ENCODE results near the gene AHCTF1.
"Not testable (repeated sequence)": the region's sequence is repeated elsewhere in the genome, so short reads cannot be mapped to it uniquely, and the experiment has no call there.

The AHCTF1 gene

GRCh38 chr1:246850640-246851039, 81.1 kb downstream of the AHCTF1 start:
- not testable (repeated sequence) for DNase-seq (ENCODE audit: low read depth); H3K4me3 ChIP-seq (ENCODE audit: low read depth, low read length)

GRCh38 chr1:246843876-246844275, 87.9 kb downstream of the AHCTF1 start:
- DNase-seq (ENCODE audit: low read depth) = no peak
- no peak overlapping the region for H3K4me3 ChIP-seq (ENCODE audit: low read depth, low read length)

DNA sequence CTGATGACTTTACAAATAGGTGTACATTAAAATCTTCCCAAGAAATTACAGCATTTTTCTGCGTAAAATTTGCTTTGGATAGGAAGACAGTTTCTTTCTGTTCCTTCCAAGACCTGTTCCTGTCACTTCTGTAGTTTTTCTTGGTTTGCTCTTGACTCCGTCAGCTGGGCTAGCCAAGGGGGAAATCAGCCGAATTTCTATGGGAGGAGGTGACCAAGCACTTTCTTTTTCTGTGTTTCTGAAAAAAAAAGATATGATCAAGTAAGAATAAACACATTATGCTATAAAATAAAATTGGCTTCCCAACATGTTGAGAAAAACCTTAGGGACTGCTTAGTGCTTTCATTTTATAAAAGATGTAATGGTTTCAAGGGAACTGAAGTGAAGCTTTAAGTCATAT, 91.0 kb downstream of the AHCTF1 start:
- H3K4me3 ChIP-seq (ENCODE audit: low read depth, low read length); DNase-seq (ENCODE audit: low read depth): not testable (repeated sequence)

DNA sequence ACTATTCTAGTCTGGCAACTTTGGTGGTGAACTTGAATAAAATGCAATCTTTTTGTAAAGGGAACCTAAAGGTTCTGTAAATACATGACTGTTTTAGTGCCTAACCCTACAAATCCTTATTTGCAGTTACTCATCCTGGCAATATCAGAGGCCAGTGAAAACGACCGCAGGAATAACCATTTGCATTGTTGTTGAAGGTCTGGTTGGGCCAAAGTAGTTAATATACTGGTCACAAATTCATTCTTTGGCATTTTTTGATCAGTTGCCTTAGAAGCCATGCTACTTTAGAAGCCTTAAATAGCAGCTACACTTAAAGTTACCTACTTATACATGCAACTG, 93.7 kb downstream of the AHCTF1 start:
- DNase-seq (ENCODE audit: low read depth) = no peak

GRCh38 chr1:246837418-246838117, 94.2 kb downstream of the AHCTF1 start:
- DNase-seq (ENCODE audit: low read depth) = no peak
- no peak overlapping the region for H3K4me3 ChIP-seq (ENCODE audit: low read depth, low read length)

More for the DNA sequence above, 93.7 kb downstream of the AHCTF1 start:
- H3K4me3 ChIP-seq (ENCODE audit: low read depth, low read length) = no peak overlapping the region

GRCh38 chr1:246836209-246836966, 95.4 kb downstream of the AHCTF1 start:
- DNase-seq (ENCODE audit: low read depth) = peak; percentile 7

DNA sequence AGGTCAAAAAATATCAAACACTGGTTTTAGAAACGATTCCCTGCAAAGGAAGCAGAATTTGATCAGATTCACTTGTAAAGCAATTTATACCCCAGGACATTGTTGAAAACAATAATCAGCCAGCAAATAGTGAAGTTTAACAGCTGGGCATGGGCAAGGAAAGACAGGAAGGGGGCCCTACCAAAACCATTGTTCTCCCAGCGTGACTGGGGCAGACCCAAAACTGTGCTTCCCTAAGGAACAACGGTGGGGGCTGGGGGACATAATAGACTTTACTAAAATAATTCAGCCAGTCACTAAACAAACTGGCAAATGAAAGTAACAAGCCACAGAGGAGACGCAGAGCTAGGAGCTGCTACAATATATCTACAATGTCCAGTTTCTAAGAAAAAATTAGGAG, 100.2 kb downstream of the AHCTF1 start:
- DNase-seq (ENCODE audit: low read depth) = no peak
- H3K4me3 ChIP-seq (ENCODE audit: low read depth, low read length) = no peak overlapping the region

More at GRCh38 chr1:246836209-246836966, 95.4 kb downstream of the AHCTF1 start:
- no peak overlapping the region for H3K4me3 ChIP-seq (ENCODE audit: low read depth, low read length)

- no peak overlapping the region for H3K4me3 ChIP-seq (ENCODE audit: low read depth, low read length)
- no peak for DNase-seq (ENCODE audit: low read depth)
Observed at GRCh38 chr1:246828818-246829217, 102.9 kb downstream of the AHCTF1 start.

GRCh38 chr1:246827396-246827795, 104.4 kb downstream of the AHCTF1 start:
- H3K4me3 ChIP-seq (ENCODE audit: low read depth, low read length) = no peak overlapping the region
- DNase-seq (ENCODE audit: low read depth) = no peak

DNA sequence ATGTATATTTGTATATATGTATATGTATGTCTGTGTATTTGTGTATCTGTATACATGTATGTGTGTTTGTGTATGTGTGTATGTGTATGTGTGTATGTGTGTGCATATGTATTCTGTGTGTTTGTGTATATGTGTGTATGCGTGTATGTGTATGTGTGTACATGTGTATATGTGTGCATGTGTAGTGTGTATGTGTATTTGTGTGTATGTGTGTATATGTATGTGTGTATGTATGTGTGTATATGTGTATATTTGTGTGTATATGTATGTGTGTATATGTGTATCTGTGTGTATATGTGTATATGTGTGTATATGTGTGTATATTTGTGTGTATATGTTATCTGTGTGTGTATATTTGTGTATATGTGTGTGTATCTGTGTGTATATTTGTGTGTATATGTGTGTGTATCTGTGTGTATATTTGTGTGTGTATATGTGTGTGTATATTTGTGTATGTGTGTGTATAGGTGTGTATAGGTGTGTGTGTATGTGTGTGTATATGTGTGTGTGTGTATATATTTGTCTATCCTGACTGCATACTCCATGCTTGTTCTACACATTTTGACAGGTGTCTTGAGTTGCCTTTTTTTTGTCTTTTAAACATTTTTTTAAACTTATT, 106.1 kb downstream of the AHCTF1 start:
- no peak for DNase-seq (ENCODE audit: low read depth)
- no peak overlapping the region for H3K4me3 ChIP-seq (ENCODE audit: low read depth, low read length)

- no peak for DNase-seq (ENCODE audit: low read depth)
- H3K4me3 ChIP-seq (ENCODE audit: low read depth, low read length) = no peak overlapping the region
Observed at GRCh38 chr1:246824541-246824940, 107.2 kb downstream of the AHCTF1 start.

- DNase-seq (ENCODE audit: low read depth); H3K4me3 ChIP-seq (ENCODE audit: low read depth, low read length): not testable (repeated sequence)
Observed at GRCh38 chr1:246822154-246822553, 109.6 kb downstream of the AHCTF1 start.

DNA sequence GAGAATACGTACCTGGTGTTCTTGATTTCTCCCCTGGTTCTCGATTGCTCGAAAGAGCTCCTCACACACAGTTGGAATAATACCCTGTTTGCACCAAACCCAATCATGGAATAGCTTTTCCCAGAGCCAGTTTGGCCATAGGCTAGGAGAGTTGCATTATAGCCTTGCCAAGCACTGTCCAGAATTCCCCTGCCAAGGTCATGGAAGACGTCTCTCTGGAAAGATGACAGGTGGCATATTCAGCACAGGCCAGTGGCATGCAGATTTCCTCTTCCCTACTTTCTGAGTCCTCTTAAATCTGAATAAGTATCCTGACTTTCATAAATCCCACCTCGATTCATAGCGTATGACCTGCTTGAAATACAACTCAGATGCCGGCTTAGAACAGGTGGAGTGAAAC, 111.1 kb downstream of the AHCTF1 start:
- no peak for DNase-seq (ENCODE audit: low read depth)
- no peak overlapping the region for H3K4me3 ChIP-seq (ENCODE audit: low read depth, low read length)

- DNase-seq (ENCODE audit: low read depth) = not testable (repeated sequence)
Observed at GRCh38 chr1:246817778-246818177, 114.0 kb downstream of the AHCTF1 start.

DNA sequence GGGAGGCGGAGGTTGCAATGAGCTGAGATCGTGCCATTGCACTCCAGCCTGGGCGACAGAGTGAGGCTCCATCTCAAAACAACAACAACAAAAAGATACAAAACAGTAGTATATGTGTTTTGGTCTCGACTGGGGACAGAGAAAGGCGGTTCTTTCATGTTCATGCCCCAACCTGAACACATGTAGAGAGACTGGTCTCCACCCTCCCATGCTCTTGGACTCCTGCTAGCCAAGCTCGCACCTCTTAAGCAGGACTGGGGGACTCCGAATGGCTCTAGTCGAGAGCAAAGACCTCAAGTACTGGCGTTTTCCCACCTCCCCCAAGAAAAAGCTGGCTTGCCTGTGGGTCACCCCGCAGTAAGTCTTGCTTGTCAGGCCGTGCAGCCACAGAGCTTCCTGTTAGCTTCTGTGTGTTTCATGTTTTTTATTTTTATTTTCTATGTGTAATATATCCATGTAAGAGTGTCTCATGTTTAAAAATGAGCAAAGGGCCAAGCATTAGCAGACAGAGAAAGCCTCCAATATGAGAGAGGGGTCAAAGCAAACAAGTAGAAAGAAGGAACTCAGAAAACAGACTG, 116.0 kb downstream of the AHCTF1 start:
- DNase-seq (ENCODE audit: low read depth) = no peak
- H3K4me3 ChIP-seq (ENCODE audit: low read depth, low read length) = no peak overlapping the region

More at GRCh38 chr1:246817778-246818177, 114.0 kb downstream of the AHCTF1 start:
- not testable (repeated sequence) for H3K4me3 ChIP-seq (ENCODE audit: low read depth, low read length)

- no peak for DNase-seq (ENCODE audit: low read depth)
Observed at GRCh38 chr1:246814890-246815289, 116.9 kb downstream of the AHCTF1 start.

DNA sequence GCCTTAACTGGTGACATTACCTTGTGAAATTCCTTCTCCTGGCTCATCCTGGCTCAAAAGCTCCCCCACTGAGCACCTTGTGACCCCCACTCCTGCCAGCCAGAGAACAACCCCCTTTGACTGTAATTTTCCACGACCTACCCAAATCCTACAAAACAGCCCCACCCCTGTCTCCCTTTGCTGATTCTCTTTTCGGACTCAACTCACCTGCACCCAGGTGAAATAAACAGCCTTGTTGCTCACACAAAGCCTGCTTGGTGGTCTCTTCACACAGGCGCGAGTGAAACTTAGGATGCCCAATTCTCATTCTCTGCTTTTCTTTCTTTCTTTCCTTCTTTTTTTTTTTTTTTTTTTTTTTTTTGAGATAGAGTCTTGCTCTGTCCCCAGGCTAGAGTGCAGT, 118.4 kb downstream of the AHCTF1 start:
- not testable (repeated sequence) for DNase-seq (ENCODE audit: low read depth); H3K4me3 ChIP-seq (ENCODE audit: low read depth, low read length)

More at GRCh38 chr1:246814890-246815289, 116.9 kb downstream of the AHCTF1 start:
- no peak overlapping the region for H3K4me3 ChIP-seq (ENCODE audit: low read depth, low read length)

- no peak for DNase-seq (ENCODE audit: low read depth)
- H3K4me3 ChIP-seq (ENCODE audit: low read depth, low read length) = no peak overlapping the region
Observed at GRCh38 chr1:246811985-246812384, 119.8 kb downstream of the AHCTF1 start.

DNA sequence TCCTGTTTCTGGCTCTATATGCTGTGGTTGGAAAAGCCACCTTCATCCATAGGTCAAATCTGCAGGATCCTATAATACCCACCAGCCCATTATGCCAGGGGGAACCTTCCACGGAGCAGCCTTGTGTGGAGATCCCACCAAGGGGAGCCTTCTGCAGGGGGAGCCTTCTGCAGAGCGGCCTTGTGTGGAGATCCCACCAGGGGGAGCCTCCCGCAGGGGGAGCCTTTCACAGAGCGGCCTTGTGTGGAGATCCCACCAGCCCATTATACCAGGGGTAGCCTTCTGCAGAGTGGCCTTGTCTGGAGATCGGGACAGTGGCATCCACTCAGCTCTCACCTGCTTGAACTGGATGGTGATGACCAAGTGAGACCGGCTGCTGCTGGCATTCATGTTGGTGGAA, 122.3 kb downstream of the AHCTF1 start:
- H3K4me3 ChIP-seq (ENCODE audit: low read depth, low read length) = no peak overlapping the region
- DNase-seq (ENCODE audit: low read depth) = no peak

GRCh38 chr1:246805135-246805716, 126.5 kb downstream of the AHCTF1 start:
- no peak for DNase-seq (ENCODE audit: low read depth)
- H3K4me3 ChIP-seq (ENCODE audit: low read depth, low read length) = no peak overlapping the region

All from skeletal muscle cell (primary cell).